ENCODE results near the gene CDK10.

GRCh38 chr16:89660146-89660545 is 26.3 kb upstream of the CDK10 start:
- no peak for TF ChIP-seq CTCF (IDR thresholded peaks at IDR 0.05)
- TF ChIP-seq POLR2A (IDR thresholded peaks at IDR 0.05) = no peak
- TF ChIP-seq EP300 (IDR thresholded peaks at IDR 0.05) = no peak
